HK-2 (cell line): ENCODE results near the gene MEIOB.

ENCODE experiments used
- DNase-seq: peaks from one replicate; pipeline ENCODE4 v3.0.0-alpha.2; 2018; ENCODE audit not compliant: unreplicated experiment

The MEIOB gene

DNA sequence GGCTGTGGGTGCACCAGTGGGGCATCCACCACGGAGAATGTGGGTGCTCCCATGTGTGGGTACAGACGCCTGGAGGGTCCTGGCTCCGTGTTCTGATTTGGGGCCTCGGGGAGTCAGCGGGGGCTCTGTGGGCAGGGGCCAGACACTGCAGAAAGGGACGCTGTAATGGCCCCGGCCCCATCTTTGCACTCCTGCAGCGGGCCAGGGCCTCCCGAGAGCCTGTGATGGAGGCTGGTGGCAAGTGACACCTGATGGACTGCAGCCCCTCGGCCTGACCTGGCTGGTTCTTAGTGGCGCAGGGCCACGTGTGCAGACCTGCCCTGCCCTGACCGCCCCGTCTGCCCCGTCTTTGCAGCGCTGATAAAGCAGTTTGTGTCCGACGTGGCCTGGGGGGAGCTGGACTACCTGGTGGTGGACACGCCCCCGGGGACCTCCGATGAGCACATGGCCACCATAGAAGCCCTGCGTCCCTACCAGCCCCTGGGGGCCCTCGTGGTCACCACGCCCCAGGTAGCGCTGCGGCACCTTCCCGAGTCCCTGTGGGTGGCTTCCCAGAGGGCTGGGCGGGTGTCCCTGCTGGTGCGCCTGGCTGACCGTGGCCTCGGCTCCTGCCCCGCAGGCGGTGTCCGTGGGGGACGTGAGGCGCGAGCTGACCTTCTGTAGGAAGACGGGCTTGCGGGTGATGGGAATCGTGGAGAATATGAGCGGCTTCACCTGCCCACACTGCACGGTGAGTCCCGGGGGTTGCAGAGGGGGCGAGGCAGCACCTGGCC is 84.5 kb downstream of the MEIOB start:
- no peak for DNase-seq

DNA sequence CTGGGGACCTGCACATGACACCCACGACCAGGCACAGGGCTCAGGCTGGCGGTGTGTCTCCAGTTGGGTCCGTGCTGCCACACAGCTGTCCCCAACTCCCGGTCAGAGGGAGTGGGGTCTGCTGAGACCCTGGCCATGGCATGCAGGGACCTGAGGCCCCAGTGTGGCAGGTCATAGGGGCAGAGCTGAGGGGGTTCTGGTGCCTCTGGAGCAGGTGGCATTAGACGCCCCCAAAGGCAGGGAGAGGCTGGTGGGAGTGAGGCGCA is 85.0 kb downstream of the MEIOB start:
- no peak for DNase-seq

DNA sequence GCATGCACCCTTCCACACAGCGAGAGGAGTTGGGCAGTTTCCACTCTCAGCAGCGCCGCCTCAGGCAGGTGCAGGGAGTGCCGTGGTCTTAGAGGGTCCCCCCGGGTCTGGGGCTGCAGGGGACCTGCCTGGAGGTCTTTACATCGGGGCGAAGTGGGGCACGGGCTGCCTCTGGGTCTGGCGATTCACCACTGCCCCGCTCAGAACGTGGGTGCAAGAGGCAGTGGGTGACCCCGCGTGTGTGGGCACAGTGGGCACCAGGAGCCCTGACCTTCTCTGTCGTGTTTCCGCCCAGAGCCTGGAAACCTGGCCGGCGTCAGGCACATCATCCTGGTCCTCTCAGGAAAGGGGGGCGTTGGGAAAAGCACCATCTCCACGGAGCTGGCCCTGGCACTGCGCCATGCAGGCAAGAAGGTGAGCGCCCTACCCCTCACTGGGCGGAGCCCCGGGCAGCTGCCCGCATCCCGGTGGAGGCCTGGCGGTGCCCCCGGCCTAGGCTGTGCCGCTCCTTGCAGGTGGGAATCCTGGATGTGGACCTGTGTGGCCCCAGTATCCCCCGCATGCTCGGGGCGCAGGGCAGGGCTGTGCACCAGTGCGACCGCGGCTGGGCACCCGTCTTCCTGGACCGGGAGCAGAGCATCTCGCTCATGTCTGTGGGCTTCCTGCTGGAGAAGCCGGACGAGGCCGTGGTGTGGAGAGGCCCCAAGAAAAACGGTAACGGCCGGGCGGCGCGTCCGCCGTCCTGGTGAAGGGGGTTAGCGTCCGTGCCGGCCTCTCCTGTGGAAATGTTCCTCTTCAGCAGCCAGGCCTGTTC is 85.5 kb downstream of the MEIOB start:
- DNase-seq = no peak

DNA sequence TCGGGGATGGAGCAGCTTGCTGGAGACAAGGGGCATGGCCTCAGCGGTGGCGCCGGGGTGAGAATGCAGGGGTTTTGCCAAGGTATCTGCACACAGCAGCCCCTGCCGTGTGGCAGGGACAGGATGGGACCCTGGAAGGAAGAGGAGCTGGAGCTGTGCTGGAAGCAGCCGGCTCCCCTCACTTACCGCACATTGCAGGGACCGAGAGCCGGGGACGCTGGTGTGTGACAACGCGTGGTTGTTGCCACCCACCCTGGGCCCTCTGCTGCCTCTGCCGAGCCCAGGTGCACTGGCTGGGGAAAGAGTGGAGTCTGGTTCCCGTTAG is 86.2 kb downstream of the MEIOB start:
- no peak for DNase-seq

DNA sequence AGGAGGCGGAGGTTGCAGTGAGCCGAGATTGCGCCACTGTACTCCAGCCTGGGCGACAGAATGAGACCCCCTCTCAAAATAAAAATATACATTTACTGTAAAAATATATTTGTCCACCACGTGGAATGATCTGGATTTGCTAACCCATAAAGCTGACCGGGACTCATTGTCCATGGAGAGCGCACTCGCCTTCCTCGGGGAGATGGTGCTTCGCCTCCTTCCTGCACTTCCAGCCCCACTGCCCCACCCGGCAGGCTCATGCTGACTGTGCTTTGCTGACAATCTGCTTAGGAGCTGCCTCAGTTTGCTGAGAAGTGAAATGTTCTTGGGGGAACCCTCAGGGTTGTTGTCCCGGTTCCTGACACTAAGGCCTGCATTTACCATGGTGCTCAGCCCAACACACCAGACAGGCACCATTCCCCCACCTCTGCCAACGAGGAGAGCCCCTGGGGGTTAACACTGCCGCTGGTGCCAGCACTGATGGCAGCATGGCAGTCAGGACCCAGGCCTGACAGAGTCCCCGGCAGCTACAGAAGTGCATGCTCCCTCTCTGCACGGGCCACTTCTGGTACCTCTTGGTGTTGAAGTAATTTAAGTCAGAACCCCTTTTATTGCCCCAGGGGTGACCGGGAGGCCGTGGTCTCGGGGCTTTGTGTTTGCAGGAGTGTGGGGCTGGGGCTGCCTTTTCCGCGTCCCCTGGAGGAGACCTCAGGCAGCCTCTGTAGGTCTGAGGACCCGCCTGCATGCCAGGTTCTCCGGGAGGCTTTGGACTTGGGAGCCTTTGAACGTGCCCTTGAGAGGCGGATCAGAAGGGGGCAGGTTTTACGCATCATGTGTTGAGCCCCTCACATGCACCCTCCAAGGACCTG is 86.8 kb downstream of the MEIOB start:
- DNase-seq = no peak
